ENCODE data around the gene TBX15.

The TBX15 gene

GRCh38 chr1:118984722-118985639 is 3.2 kb downstream of the TBX15 start:
- DNase-seq = no peak

GRCh38 chr1:118984086-118984721 is 3.9 kb downstream of the TBX15 start:
- no peak for DNase-seq

GRCh38 chr1:118983558-118984041 is 4.5 kb downstream of the TBX15 start:
- no peak for DNase-seq

- DNase-seq = no peak
Measured at GRCh38 chr1:118982821-118983557, 5.2 kb downstream of the TBX15 start.

DNA sequence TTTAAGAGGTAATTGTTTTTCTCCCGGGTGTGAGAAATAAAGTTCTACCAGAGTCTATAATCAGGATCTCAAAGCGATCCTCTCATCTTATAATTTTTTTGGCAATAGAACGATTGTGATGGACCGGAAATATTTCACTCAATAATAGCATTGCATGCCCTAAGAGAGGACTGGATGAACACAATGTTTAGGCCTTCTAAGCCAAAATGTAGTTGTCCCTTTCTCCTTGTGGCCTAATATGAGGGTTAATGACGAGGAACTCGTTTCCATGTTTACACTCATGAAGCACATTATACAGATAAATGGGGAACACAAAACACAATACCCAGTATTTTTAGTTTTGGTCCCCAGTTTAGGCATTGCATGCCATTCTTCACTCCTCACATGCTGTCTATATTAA is 5.9 kb downstream of the TBX15 start:
- DNase-seq = no peak

- DNase-seq = no peak
Measured at GRCh38 chr1:118981436-118981835, 6.7 kb downstream of the TBX15 start.

GRCh38 chr1:118979754-118980575 is 8.2 kb downstream of the TBX15 start:
- no peak for DNase-seq

GRCh38 chr1:118978914-118979701 is 9.0 kb downstream of the TBX15 start:
- DNase-seq = no peak

GRCh38 chr1:118977600-118977999 is 10.5 kb downstream of the TBX15 start:
- DNase-seq = no peak

DNA sequence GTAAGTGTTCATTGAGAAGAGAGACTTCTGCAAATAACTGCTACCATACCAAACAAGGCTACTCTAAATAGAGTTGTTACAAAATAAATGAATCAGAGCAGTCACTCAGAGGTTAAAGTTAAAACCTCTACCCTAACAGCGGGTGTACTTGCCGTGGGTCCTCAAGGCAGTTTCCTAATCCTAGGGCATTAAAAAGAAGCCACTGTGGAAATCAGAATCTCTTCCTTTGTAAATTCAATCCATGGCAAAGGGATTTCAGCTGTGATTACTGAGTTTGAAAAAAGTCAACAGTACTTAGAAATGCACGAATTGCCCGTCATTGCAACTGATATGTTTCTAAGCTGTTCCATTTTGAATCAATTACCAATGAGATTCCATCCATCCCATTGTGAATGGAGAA is 13.5 kb downstream of the TBX15 start:
- no peak for DNase-seq

DNA sequence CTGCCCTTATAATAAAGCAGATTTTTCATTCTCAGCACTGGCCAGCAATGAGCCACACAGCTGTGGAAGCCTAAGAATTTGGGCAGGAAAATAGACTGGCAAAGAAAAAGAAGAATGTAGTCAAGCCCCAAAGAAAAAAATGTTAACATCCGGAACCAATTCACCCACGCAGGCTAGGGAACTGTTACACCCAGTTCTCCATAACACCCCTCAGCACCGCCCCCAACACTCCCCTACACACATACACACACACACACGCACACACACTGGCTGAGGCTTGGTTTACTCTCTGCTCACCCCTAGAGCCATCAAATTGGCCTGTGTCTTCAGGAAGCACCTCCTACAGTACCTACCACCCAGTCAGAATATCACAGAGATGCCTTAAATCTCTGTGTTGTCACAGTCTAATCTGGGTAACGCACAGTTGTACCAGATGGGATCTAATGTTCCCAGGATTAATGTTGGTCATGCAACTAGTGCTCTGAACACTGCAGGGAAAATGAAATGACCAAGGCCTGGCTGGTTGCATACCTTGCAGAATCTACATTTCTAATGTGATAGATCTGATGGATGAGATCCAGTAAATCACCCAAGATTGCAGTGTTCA is 14.5 kb downstream of the TBX15 start:
- DNase-seq = no peak

- no peak for DNase-seq
Measured at GRCh38 chr1:118973032-118973431, 15.1 kb downstream of the TBX15 start.

GRCh38 chr1:118970451-118970850 is 17.7 kb downstream of the TBX15 start:
- DNase-seq = no peak

DNA sequence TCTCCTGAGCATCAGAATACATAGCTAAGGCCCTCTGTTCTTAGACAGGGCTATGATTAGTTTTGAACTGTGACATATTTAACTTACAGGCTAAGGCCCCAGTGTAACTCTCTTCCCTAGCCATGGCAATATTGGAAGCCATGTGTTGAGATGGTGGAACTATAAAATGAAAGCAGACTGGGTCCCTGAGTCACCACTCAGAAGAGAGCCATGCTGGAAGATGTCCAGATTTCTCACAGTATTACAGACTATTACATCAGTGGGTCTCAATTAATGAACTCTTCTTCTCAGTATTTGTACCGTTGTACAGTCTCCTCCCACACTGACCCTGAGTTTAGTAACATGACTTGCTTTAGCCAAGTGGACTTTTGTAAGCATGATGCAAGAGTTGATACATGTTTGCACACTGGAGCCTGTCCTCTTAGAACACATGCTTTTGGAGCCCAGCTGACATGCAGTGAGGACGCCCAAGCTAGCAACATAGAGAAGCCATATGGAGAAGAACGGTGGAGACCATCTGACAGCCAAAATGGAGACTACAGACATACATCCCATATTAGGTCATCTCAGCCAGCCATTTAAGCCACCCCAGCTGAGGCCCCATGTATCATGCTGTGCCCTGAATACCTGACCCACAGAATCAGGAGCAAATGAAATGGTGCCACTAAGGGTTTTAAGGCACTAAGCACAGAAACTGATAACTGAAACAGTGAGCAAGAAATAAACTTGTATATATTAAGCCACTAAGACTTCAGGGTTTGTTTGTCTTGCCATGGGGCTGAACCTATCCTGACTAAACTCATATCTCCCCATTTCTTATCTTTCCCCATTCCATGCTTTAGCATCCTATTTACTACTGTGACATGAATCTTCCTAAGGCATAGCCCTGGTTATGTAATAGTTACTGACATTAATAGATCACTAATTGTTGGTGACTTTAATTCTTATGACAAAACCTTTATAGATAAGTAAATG is 24.4 kb downstream of the TBX15 start:
- no peak for DNase-seq

- no peak for DNase-seq
Measured at GRCh38 chr1:118963138-118963455, 25.0 kb downstream of the TBX15 start.

GRCh38 chr1:118961156-118961555 is 27.0 kb downstream of the TBX15 start:
- no peak for DNase-seq

- no peak for DNase-seq
Measured at GRCh38 chr1:118960567-118961136, 27.5 kb downstream of the TBX15 start.

DNA sequence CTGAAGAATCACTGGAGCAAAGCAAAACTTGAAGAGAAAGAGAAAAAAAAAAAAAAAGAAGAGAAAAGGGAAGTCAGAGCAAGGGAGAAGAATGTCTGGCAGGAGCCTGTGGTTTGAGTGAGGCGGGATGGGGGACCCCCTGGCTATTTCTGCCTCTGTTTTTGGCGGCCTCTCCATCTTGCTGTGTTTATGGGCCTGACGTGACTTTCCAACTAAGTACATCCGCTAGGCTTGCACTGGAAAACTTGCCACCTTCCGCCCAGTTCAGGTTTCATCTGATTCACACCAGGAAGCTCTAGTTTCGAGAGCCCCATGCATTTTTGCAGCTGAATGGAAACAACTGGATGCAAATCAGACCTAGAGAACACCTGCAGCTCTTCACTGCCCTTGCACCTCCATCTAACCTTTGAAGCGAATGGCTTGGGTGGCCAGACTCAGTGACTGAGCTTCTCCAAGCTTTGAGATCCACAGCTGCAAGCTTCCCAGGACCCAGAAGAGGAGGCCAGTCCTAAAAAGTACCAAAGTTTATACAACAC is 28.0 kb downstream of the TBX15 start:
- DNase-seq = no peak

GRCh38 chr1:118958937-118959631 is 29.1 kb downstream of the TBX15 start:
- DNase-seq = no peak

All from activated CD4-positive, alpha-beta T cell treated with anti-CD3 and anti-CD28 coated beads, Interleukin-2, amount 50 U/mL, for 48 hours (primary cell).